A549 (cell line): ENCODE data around the gene NOL7. TPM values are rescaled to one million over a fixed set of nuclear protein-coding genes. Genes with fewer than 3 reads are reported as not detected.
A peak's percentile ranks its signal among the peaks of the same experiment; 100 is the strongest.

Experiments used
- ATAC-seq, 2 experiments: fragments of 200-7000 bp in 1 of 2; fragments of >200 bp in 1 of 2; cut with Nextera tagmentation in 1 of 2; cut with Tn5 transposase in 1 of 2; 3 replicates each; pipeline versions ENCODE4 v1.8.0 to v1.9.1; 2018 to 2020; ENCODE audit warnings: mild to moderate bottlenecking in 1 of 2, moderate library complexity in 1 of 2
- CTCF ChIA-PET: fragments of 300-600 bp; sonication (Branson Sonifier 250); formaldehyde crosslinking; extraction: SDS; loops from one replicate; lab custom pipeline; 2021; ENCODE audit warnings: antibody characterized with exemption, inconsistent platforms; lab: Yijun Ruan, JAX
- POLR2A ChIA-PET: fragments of 350-600 bp; formaldehyde crosslinking; extraction: SDS; loops from one replicate; lab custom pipeline; 2021; ENCODE audit warnings: antibody characterized with exemption, inconsistent platforms; lab: Yijun Ruan, JAX
- DNase-seq, 2 experiments: peaks; one replicate each; pipeline versions ENCODE4 v3.0.0 to v3.0.0-alpha.2; 2011 to 2016; ENCODE audit warnings: low read depth in 1 of 2, low spot score in 1 of 2
- FAIRE-seq: peaks from 2 replicates; lab custom pipeline; 2011; peaks lifted over from hg19 to GRCh38; lab: Jason Lieb, UNC
- H3K27ac ChIP-seq, 2 experiments: fragments of >200 bp; sonication (Bioruptor Twin); formaldehyde crosslinking; 3 replicates each; pipeline ENCODE4 v1.5.1; 2016 to 2017
- H3K4me1 ChIP-seq: fragments of >200 bp; sonication (Bioruptor Twin); formaldehyde crosslinking; 3 replicates; pipeline ENCODE4 v1.6.1; 2016
- H3K4me2 ChIP-seq: fragments of >200 bp; sonication (Bioruptor Twin); formaldehyde crosslinking; 3 replicates; pipeline ENCODE4 v1.6.1; 2016
- H3K4me3 ChIP-seq: fragments of >200 bp; sonication (Bioruptor Twin); formaldehyde crosslinking; 3 replicates; pipeline ENCODE4 v1.5.1; 2016
- H3K9me3 ChIP-seq: fragments of >200 bp; sonication (Bioruptor Twin); formaldehyde crosslinking; 3 replicates; pipeline ENCODE4 v1.6.1; 2016
- BHLHE40 ChIP-seq: IDR thresholded peaks from 2 replicates; pipeline ENCODE4 v1.6.1; 2012; ENCODE audit warnings: low read depth, low read length, inconsistent platforms
- CBX2 ChIP-seq: fragments of 200-600 bp; sonication (generic); IDR thresholded peaks from 2 replicates; pipeline ENCODE4 v1.6.1; 2016; ENCODE audit warnings: low read depth, mild to moderate bottlenecking, borderline replicate concordance
- CBX8 ChIP-seq: fragments of 200-600 bp; sonication (generic); IDR thresholded peaks from 2 replicates; pipeline ENCODE4 v1.6.1; 2016
- CHD4 ChIP-seq: fragments of 200-600 bp; sonication (generic); IDR thresholded peaks from 2 replicates; pipeline ENCODE4 v1.6.1; 2016; ENCODE audit warnings: antibody characterized with exemption, mild to moderate bottlenecking, borderline replicate concordance
- CTCF ChIP-seq: fragments of >200 bp; sonication (Bioruptor Twin); formaldehyde crosslinking; IDR thresholded peaks from 3 replicates; pipeline ENCODE4 v1.5.1; 2016
- EHMT2 ChIP-seq: fragments of 200-600 bp; sonication (generic); IDR thresholded peaks from 2 replicates; pipeline ENCODE4 v1.6.1; 2016; ENCODE audit warnings: antibody characterized with exemption, low read depth, mild to moderate bottlenecking, moderate library complexity
- ELK1 ChIP-seq: fragments of 150-350 bp; IDR thresholded peaks from 2 replicates; pipeline ENCODE4 v1.6.1; 2014; ENCODE audit warnings: low read depth, mild to moderate bottlenecking, low read length
- FOSL2 ChIP-seq, 2 experiments: fragments of 450-650 bp in 1 of 2; fragments of >200 bp in 1 of 2; sonication (Bioruptor Twin) in 1 of 2; formaldehyde crosslinking; IDR thresholded peaks; 2 replicates each; pipeline versions ENCODE4 v1.5.0 to v1.6.1; 2016 to 2020; ENCODE audit warnings: mild to moderate bottlenecking in 1 of 2, moderate library complexity in 1 of 2
- FOXS1 ChIP-seq: fragments of 250-450 bp; sonication (Bioruptor Pico); IDR thresholded peaks from 2 replicates; pipeline ENCODE4 v1.5.0; 2020; ENCODE audit warnings: mild to moderate bottlenecking, moderate library complexity
- HES2 ChIP-seq: fragments of >200 bp; sonication (Bioruptor Twin); formaldehyde crosslinking; IDR thresholded peaks from 2 replicates; pipeline ENCODE4 v1.6.1; 2016
- HEYL ChIP-seq: fragments of 250-450 bp; sonication (Bioruptor Pico); IDR thresholded peaks from 2 replicates; pipeline ENCODE4 v1.8.0; 2021; ENCODE audit warnings: mild to moderate bottlenecking, moderate library complexity
- HOXB13 ChIP-seq: fragments of 250-450 bp; sonication (Bioruptor Pico); IDR thresholded peaks from 2 replicates; pipeline ENCODE4 v1.5.0; 2020; ENCODE audit warnings: low read depth, mild to moderate bottlenecking, moderate library complexity
- JUN ChIP-seq, 2 experiments: fragments of >200 bp; sonication (Bioruptor Twin); formaldehyde crosslinking; IDR thresholded peaks; 2 replicates in 1 of 2; 3 replicates in 1 of 2; pipeline ENCODE4 v1.6.1; 2016 to 2017
- KDM1A ChIP-seq: fragments of 200-600 bp; sonication (generic); IDR thresholded peaks from 2 replicates; pipeline ENCODE4 v1.6.1; 2016; ENCODE audit warnings: low read depth, mild to moderate bottlenecking
- MAX ChIP-seq: IDR thresholded peaks from 2 replicates; pipeline ENCODE4 v1.6.1; 2012
- MAZ ChIP-seq: fragments of 150-350 bp; IDR thresholded peaks from 2 replicates; pipeline ENCODE4 v1.6.1; 2014; ENCODE audit warnings: antibody characterized with exemption, low read depth, low read length, borderline replicate concordance
- NFE2L2 ChIP-seq: fragments of 150-350 bp; conservative IDR thresholded peaks from 2 replicates; pipeline ENCODE4 v1.6.1; 2014; ENCODE audit warnings: low read length
- NPAS2 ChIP-seq: fragments of 250-450 bp; sonication (Bioruptor Pico); IDR thresholded peaks from 2 replicates; pipeline ENCODE4 v1.8.0; 2022; ENCODE audit warnings: mild to moderate bottlenecking, moderate library complexity, borderline replicate concordance
- POLR2A ChIP-seq: IDR thresholded peaks from 2 replicates; pipeline ENCODE4 v1.6.1; 2012; ENCODE audit warnings: mild to moderate bottlenecking, low read length
- POLR2AphosphoS2 ChIP-seq: conservative IDR thresholded peaks from 2 replicates; pipeline ENCODE4 v1.6.1; 2012; ENCODE audit warnings: low read length, improper control_type of control experiment, inconsistent platforms
- RAD21 ChIP-seq, 2 experiments: fragments of >200 bp in 1 of 2; sonication (Bioruptor Twin) in 1 of 2; formaldehyde crosslinking in 1 of 2; IDR thresholded peaks in 1 of 2; conservative IDR thresholded peaks in 1 of 2; 2 replicates in 1 of 2; 3 replicates in 1 of 2; pipeline ENCODE4 v1.6.1; 2012 to 2018; ENCODE audit warnings: inconsistent platforms in 1 of 2
- TFCP2L1 ChIP-seq: fragments of 250-450 bp; sonication (Bioruptor Pico); IDR thresholded peaks from 2 replicates; pipeline ENCODE4 v1.5.0; 2021; ENCODE audit warnings: mild to moderate bottlenecking
- WGBS: methylation state at CpG from one replicate; pipeline ENCODE4 v1.1.6; 2017; ENCODE audit errors: missing lambda C conversion rate; 5-methylcytosine and 5-hydroxymethylcytosine counted together
- polyA plus RNA-seq, 4 experiments: library from polyadenylated mRNA; depleted of rRNA in 3 of 4; stranded (reverse); fragments of >200 nt; fragmentation: RNase III in 1 of 4; extraction: RNeasy Plus Mini Kit Qiagen cat#74134 plus additional on column Dnase treatment in 1 of 4; gene quantifications; 2 replicates in 3 of 4; 3 replicates in 1 of 4; pipeline ENCODE4 v1.2.3, GENCODE V29; 2011 to 2017

NOL7 gene
- polyA plus RNA-seq, 2 of the 4 experiments (the other 2 are of a cell fraction), result 75.1 to 85.9 TPM

GRCh38 chr6:13617066-13617465, 1.9 kb downstream of the NOL7 start:
- no peak overlapping the region for H3K27ac ChIP-seq
- WGBS, result 79% methylated on average over 2 of the region's 2 CpGs
- ATAC-seq (no peak), DNase-seq (no peak), FAIRE-seq (no peak)
- H3K4me3 ChIP-seq, result no peak overlapping the region
- H3K4me2 ChIP-seq, result peak overlapping the region; percentile 73; the same call in 2 of the 3 replicates
- H3K9me3 ChIP-seq, result no peaks in the 10 kb centered on the region
- TF ChIP-seq TFCP2L1 (CRISPR knock-in tag), result no peak
- no peak for TF ChIP-seq FOSL2 (IDR thresholded peaks at IDR 0.05)
- TF ChIP-seq FOSL2 (CRISPR knock-in tag; IDR thresholded peaks at IDR 0.05), result no peak
- no peak for TF ChIP-seq NFE2L2
- TF ChIP-seq HES2, result no peak
- POLR2A ChIA-PET, result interaction anchor here (1.6 to 2.4 kb wide), 2 partner anchors 95 to 289 kb away, joined by 5 to 14 read pairs; partner anchors contain the start of genes RANBP9 and TBC1D7
- peaks cover 10% of the 10 kb centered on the region; the same call in 2 of the 3 replicates for H3K4me1 ChIP-seq
- CTCF ChIA-PET, result interaction anchor here (2.3 to 4.1 kb wide), 2 partner anchors 11 to 42 kb away, joined by 10 to 22 read pairs; partner anchors contain the start of gene SIRT5

- Histone ChIP-seq H3K4me1 (no peaks in the 10 kb centered on the region), H3K4me2 (no peak overlapping the region), H3K9me3 (no peaks in the 10 kb centered on the region), H3K4me3 (no peak overlapping the region), H3K27ac (no peak overlapping the region)
- FAIRE-seq, result no peak
- ATAC-seq, result peak; percentile 91 to 94
- ChIA-PET CTCF (interaction anchor here (1.0 to 1.5 kb wide), 2 partner anchors 9 to 11 kb away, joined by 4 read pairs; no protein-coding TSS in a partner anchor), POLR2A (interaction anchor here (1.5 kb wide), 1 partner anchor 10 kb away, joined by 6 read pairs; the partner anchor contains the start of gene NOL7)
- peak; percentile 46 to 56 for DNase-seq
- WGBS, result 65% methylated on average over 4 of the region's 4 CpGs
- TF ChIP-seq RAD21 (conservative IDR thresholded peaks at IDR 0.05 in 1 of 2, IDR thresholded peaks at IDR 0.05 in 1 of 2) (peak; percentile 18 to 29; a peak in 1 of 5 replicates), CTCF (peak; percentile 42; the same call in 2 of the 3 replicates), JUN (IDR thresholded peaks at IDR 0.05) (no peak), MAZ (no peak)
These were observed 9.7 kb downstream of the NOL7 start for GRCh38 chr6:13624871-13625288.

GRCh38 chr6:13629459-13630116, 14.5 kb downstream of the NOL7 start:
- no peak for DNase-seq
- POLR2A ChIA-PET, result no interaction called here
- no peak for ATAC-seq
- TF ChIP-seq POLR2A, result no peak
- TF ChIP-seq ELK1, result no peak
- no peak for TF ChIP-seq CBX2
- no peak for TF ChIP-seq KDM1A
- no peak for TF ChIP-seq NPAS2
- TF ChIP-seq CHD4, result no peak
- TF ChIP-seq HEYL (CRISPR knock-in tag), result no peak
- TF ChIP-seq FOXS1 (CRISPR knock-in tag), result no peak
- TF ChIP-seq BHLHE40, result no peak
- no peak for TF ChIP-seq CBX8
- TF ChIP-seq MAX, result no peak
- no peak for TF ChIP-seq MAZ
- no peak for TF ChIP-seq HES2
- no peak for TF ChIP-seq HOXB13 (CRISPR knock-in tag)
- no peak for TF ChIP-seq POLR2AphosphoS2
- no peak for TF ChIP-seq EHMT2
- TF ChIP-seq, all 56 proteins: peak for 0
- no peak for FAIRE-seq
- no peaks in the 10 kb centered on the region for H3K4me1 ChIP-seq
- CTCF ChIA-PET, result interaction anchor here (0.7 to 3.9 kb wide), 2 partner anchors 14 to 29 kb away, joined by 3 to 22 read pairs; partner anchors contain the start of gene NOL7
- H3K4me3 ChIP-seq, result no peak overlapping the region
- no peak overlapping the region for H3K27ac ChIP-seq
- no peaks in the 10 kb centered on the region for H3K9me3 ChIP-seq
- H3K4me2 ChIP-seq, result no peak overlapping the region
- WGBS, result 68% methylated on average over 4 of the region's 4 CpGs
